ENCODE data around the gene CCDC167.

The CCDC167 gene

GRCh38 chr6:37528541-37528940, 28.8 kb upstream of the CCDC167 start:
- DNase-seq: no peak

- no peak for DNase-seq
Observed at GRCh38 chr6:37525460-37526357, 26.0 kb upstream of the CCDC167 start.

GRCh38 chr6:37524970-37525318, 25.3 kb upstream of the CCDC167 start:
- no peak for DNase-seq

- DNase-seq: no peak
Observed at GRCh38 chr6:37524025-37524969, 24.6 kb upstream of the CCDC167 start.

- no peak for DNase-seq
Observed at GRCh38 chr6:37523412-37523811, 23.7 kb upstream of the CCDC167 start.

- DNase-seq: no peak
Observed at GRCh38 chr6:37522836-37523235, 23.1 kb upstream of the CCDC167 start.

GRCh38 chr6:37521674-37522073, 22.0 kb upstream of the CCDC167 start:
- no peak for DNase-seq

- no peak for DNase-seq
Observed at GRCh38 chr6:37520926-37521325, 21.2 kb upstream of the CCDC167 start.

GRCh38 chr6:37519461-37519860, 19.8 kb upstream of the CCDC167 start:
- DNase-seq: no peak

GRCh38 chr6:37518116-37518515, 18.4 kb upstream of the CCDC167 start:
- no peak for DNase-seq

GRCh38 chr6:37517411-37517812, 17.7 kb upstream of the CCDC167 start:
- no peak for DNase-seq

GRCh38 chr6:37516920-37517405, 17.3 kb upstream of the CCDC167 start:
- DNase-seq: no peak

GRCh38 chr6:37516076-37516919, 16.6 kb upstream of the CCDC167 start:
- DNase-seq: peak; percentile 65

GRCh38 chr6:37515712-37516075, 16.0 kb upstream of the CCDC167 start:
- no peak for DNase-seq

GRCh38 chr6:37514837-37515236, 15.1 kb upstream of the CCDC167 start:
- no peak for DNase-seq

- no peak for DNase-seq
Observed at GRCh38 chr6:37514321-37514771, 14.7 kb upstream of the CCDC167 start.

GRCh38 chr6:37513576-37513975, 13.9 kb upstream of the CCDC167 start:
- no peak for DNase-seq

- DNase-seq: no peak
Observed at GRCh38 chr6:37513155-37513554, 13.5 kb upstream of the CCDC167 start.

GRCh38 chr6:37512400-37513011, 12.8 kb upstream of the CCDC167 start:
- DNase-seq: no peak

- no peak for DNase-seq
Observed at GRCh38 chr6:37511910-37512399, 12.3 kb upstream of the CCDC167 start.

- no peak for DNase-seq
Observed at GRCh38 chr6:37511201-37511600, 11.5 kb upstream of the CCDC167 start.

Data from NCI-H774 (cell line).